NT2/D1 (cell line): ENCODE results near the gene ACTA2.

Experiments
- SUZ12 ChIP-seq: IDR thresholded peaks from 2 replicates; pipeline ENCODE4 v1.6.1; 2011; ENCODE audit not compliant: insufficient read length, insufficient read depth; ENCODE audit errors: extremely low read depth
- YY1 ChIP-seq: IDR thresholded peaks from 2 replicates; pipeline ENCODE4 v1.6.1; 2011; ENCODE audit not compliant: insufficient read length, insufficient read depth
- ZNF274 ChIP-seq: IDR thresholded peaks from 2 replicates; pipeline ENCODE4 v1.6.1; 2011; ENCODE audit warnings: mild to moderate bottlenecking, low read depth, low read length

DNA sequence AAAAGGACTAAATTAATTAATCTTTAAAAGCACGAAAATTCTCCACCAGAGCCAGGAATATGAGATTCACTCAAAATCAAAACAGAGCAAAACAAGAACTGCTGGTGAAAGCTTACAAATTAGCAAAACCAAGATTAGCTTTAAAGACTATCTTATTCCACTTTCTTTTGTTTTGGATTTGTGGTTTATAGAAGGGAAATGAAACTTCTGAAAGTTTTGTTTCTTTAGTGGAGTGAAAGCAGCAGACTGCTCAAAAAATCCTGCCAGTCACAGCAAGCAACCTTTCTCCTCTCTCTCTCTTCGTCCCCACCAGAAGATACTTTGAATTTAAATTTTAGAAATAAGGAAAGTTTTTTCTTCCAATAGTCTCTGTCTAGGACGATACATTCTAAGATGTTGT is 7.8 kb downstream of the ACTA2 start:
- no peak for TF ChIP-seq YY1
- no peak for TF ChIP-seq SUZ12
- no peak for TF ChIP-seq ZNF274
